Measurements from ENCODE around the gene PAK1. TPM values are rescaled to one million over a fixed set of nuclear protein-coding genes. Genes with fewer than 3 reads are reported as not detected.

The PAK1 gene
- total and polyA plus RNA-seq, 9 of the 15 experiments (the other 6 are each of a cell fraction or from before 2014, with no cell fraction given): 0.52 to 11.7 (median 1.9) TPM

GRCh38 chr11:77312107-77312506 lies 161.8 kb downstream of the PAK1 start (continued):
- no peak for TF ChIP-seq GTF3C2 (IDR thresholded peaks at IDR 0.05; ENCODE audit: borderline replicate concordance, extremely low read depth, insufficient read length)
- TF ChIP-seq KLF6 (CRISPR knock-in tag; IDR thresholded peaks at IDR 0.05; ENCODE audit: borderline replicate concordance): no peak
- no peak for TF ChIP-seq SIRT6 (IDR thresholded peaks at IDR 0.05; ENCODE audit: low read depth, low read length)
- TF ChIP-seq TFAM (CRISPR knock-in tag; conservative IDR thresholded peaks at IDR 0.05): no peak
- TF ChIP-seq SREBF1 (IDR thresholded peaks at IDR 0.05; ENCODE audit: borderline replicate concordance, low read depth, low read length): no peak
- no peak for TF ChIP-seq GTF2A2 (tag; IDR thresholded peaks at IDR 0.05)
- TF ChIP-seq MAFG (tag; conservative IDR thresholded peaks at IDR 0.05): no peak
- TF ChIP-seq ZNF584 (CRISPR knock-in tag; IDR thresholded peaks at IDR 0.05; ENCODE audit: low read depth): no peak

- Histone ChIP-seq H3K27ac (ENCODE audit: extremely low read depth, low read depth, low read length) (no peak overlapping the region), H3K4me3 (no peak overlapping the region), H3K4me2 (ENCODE audit: insufficient read depth, low read length) (no peak overlapping the region), H3K9me3 (replicated peaks; ENCODE audit: control insufficient read depth, insufficient read depth, low read depth, low read length) (no peaks in the 10 kb centered on the region), H3K9me1 (ENCODE audit: control insufficient read depth, insufficient read depth, low read length) (no peaks in the 10 kb centered on the region), H2AFZ (ENCODE audit: low read depth, low read length) (no peak overlapping the region), H3K4me1 (replicated peaks in 1 of 2; ENCODE audit: control insufficient read depth in 2 of 2, insufficient read depth in 2 of 2, low read length in 2 of 2) (no peaks in the 10 kb centered on the region), H3K9ac (ENCODE audit: insufficient read depth in 1 of 2, low read depth in 2 of 2, low read length in 2 of 2) (no peak overlapping the region), H3K27me3 (ENCODE audit: control insufficient read depth in 2 of 2, insufficient read depth in 2 of 2, low read length in 2 of 2) (peaks cover 19 to 26% of the 10 kb centered on the region in 2 experiments), H3K36me3 (ENCODE audit: control insufficient read depth, insufficient read depth, low read length) (no peaks in the 10 kb centered on the region), H4K20me1 (replicated peaks; ENCODE audit: control insufficient read depth, insufficient read depth, low read length) (no peaks in the 10 kb centered on the region), H3K79me2 (ENCODE audit: control insufficient read depth, insufficient read depth, low read length) (no peaks in the 10 kb centered on the region)
- no peak for ATAC-seq
- no TSS peak for BruUV-seq (replicated peaks)
- intact Hi-C loops (cut with micrococcal nuclease) (no loop called here), in situ Hi-C loops (cut with MboI) (no loop called here)
- no peak for FAIRE-seq
- ChIA-PET POLR2A (interaction anchor here (0.5 kb wide), 1 partner anchor 101 kb away, joined by 3 read pairs; no protein-coding TSS in a partner anchor), CTCF (ENCODE audit: low intra/inter-chr PET ratio) (no interaction called here)
- 0% methylated on average over 3 of the region's 3 CpGs for WGBS (ENCODE audit: insufficient coverage, low coverage, missing lambda C conversion rate)
- no peak for DNase-seq (ENCODE audit: extremely low read depth in 1 of 4, low spot score in 3 of 4)
- TF ChIP-seq MEIS2 (IDR thresholded peaks at IDR 0.05; ENCODE audit: partially characterized antibody): no peak
- no peak for TF ChIP-seq ZNF592 (IDR thresholded peaks at IDR 0.05)
- no peak for TF ChIP-seq TSC22D4 (tag; IDR thresholded peaks at IDR 0.05)
- TF ChIP-seq FOSL1 (tag; conservative IDR thresholded peaks at IDR 0.05): no peak
- TF ChIP-seq MBD1 (CRISPR knock-in tag; IDR thresholded peaks at IDR 0.05): no peak
Measured at GRCh38 chr11:77311701-77312100, 162.2 kb downstream of the PAK1 start.
